HUES6 (cell line): Measurements from ENCODE around the gene SYDE2.
"Not testable (repeated sequence)": the region's sequence is repeated elsewhere in the genome, so short reads cannot be mapped to it uniquely, and the experiment has no call there.

ENCODE experiments used
- H3K27ac ChIP-seq: 2 replicates; pipeline ENCODE4 v1.7.0; 2013; ENCODE audit warnings: low read depth, mild to moderate bottlenecking, low read length, inconsistent platforms
- H3K27me3 ChIP-seq: 2 replicates; pipeline ENCODE4 v1.6.1; 2013; ENCODE audit warnings: low read length; ENCODE audit not compliant: control insufficient read depth, insufficient read depth
- H3K36me3 ChIP-seq: 2 replicates; pipeline ENCODE4 v1.6.1; 2013; ENCODE audit warnings: low read length; ENCODE audit not compliant: control insufficient read depth, insufficient read depth
- H3K4me1 ChIP-seq: 2 replicates; pipeline ENCODE4 v1.6.1; 2013; ENCODE audit warnings: low read length; ENCODE audit not compliant: control insufficient read depth, insufficient read depth
- H3K4me3 ChIP-seq: 2 replicates; pipeline ENCODE4 v1.5.1; 2013; ENCODE audit warnings: low read depth, low read length
- H3K9ac ChIP-seq: one replicate; pipeline ENCODE4 v1.6.1; 2013; ENCODE audit warnings: mild to moderate bottlenecking, low read length
- H3K9me3 ChIP-seq: 2 replicates; pipeline ENCODE4 v1.6.1; 2013; ENCODE audit warnings: low read depth, low read length; ENCODE audit not compliant: control insufficient read depth, insufficient read depth

SYDE2 gene, protein sequence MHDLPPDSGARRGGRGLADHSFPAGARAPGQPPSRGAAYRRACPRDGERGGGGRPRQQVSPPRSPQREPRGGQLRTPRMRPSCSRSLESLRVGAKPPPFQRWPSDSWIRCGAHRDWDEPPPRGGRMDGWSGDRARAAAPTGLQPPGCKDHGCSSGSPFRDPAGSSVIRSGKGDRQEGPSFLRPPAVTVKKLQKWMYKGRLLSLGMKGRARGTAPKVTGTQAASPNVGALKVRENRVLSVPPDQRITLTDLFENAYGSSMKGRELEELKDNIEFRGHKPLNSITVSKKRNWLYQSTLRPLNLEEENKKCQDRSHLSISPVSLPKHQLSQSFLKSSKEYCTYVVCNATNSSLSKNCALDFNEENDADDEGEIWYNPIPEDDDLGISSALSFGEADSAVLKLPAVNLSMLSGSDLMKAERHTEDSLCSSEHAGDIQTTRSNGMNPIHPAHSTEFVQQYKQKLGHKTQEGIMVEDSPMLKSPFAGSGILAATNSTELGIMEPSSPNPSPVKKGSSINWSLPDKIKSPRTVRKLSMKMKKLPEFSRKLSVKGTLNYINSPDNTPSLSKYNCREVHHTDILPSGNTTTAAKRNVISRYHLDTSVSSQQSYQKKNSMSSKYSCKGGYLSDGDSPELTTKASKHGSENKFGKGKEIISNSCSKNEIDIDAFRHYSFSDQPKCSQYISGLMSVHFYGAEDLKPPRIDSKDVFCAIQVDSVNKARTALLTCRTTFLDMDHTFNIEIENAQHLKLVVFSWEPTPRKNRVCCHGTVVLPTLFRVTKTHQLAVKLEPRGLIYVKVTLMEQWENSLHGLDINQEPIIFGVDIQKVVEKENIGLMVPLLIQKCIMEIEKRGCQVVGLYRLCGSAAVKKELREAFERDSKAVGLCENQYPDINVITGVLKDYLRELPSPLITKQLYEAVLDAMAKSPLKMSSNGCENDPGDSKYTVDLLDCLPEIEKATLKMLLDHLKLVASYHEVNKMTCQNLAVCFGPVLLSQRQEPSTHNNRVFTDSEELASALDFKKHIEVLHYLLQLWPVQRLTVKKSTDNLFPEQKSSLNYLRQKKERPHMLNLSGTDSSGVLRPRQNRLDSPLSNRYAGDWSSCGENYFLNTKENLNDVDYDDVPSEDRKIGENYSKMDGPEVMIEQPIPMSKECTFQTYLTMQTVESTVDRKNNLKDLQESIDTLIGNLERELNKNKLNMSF

GRCh38 chr1:85200463-85201339 lies at the start of gene SYDE2:
Gene SYDE2 (minus strand): TSS chr1:85201016. CDS start chr1:85200996, 20 bp downstream.
- H3K4me1 ChIP-seq = peaks cover 7% of the 10 kb centered on the region; the same call in 1 of the 2 replicates
- H3K9me3 ChIP-seq = no peaks in the 10 kb centered on the region
- peak within 1 kb of the TSS; percentile 94 for H3K27ac ChIP-seq
- H3K4me3 ChIP-seq = peak within 1 kb of the TSS; percentile 97
- peak within 1 kb of the TSS; percentile 85 for H3K9ac ChIP-seq
- H3K36me3 ChIP-seq = no peaks in the 10 kb centered on the region
- no peaks in the 10 kb centered on the region; the same call in 1 of the 2 replicates for H3K27me3 ChIP-seq

GRCh38 chr1:85249042-85249441 lies 48.2 kb upstream of the SYDE2 start:
- peaks cover 27% of the 10 kb centered on the region for H3K9me3 ChIP-seq

DNA sequence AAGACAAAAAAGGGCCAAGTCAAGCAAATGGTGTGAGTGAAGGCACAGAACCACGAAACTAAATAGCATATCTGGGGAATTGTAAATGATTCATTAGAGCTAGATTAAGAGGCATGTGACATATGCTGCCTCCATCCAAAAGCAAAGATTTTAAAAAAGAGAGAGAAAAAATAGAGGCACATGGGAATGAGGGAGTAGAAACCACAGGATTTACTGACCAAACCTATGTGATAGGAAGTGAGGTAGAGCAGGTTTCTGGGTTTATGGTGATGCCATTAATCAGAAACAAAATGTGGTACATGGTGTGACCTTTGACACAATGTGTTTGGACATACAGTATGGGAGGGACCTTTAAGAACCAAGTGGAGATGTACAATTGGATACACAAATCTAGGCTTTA lies 45.1 kb upstream of the SYDE2 start:
- Histone ChIP-seq H3K4me1 (peaks cover 8% of the 10 kb centered on the region; the same call in 1 of the 2 replicates), H3K9me3 (peaks cover 27% of the 10 kb centered on the region), H3K27me3 (no peaks in the 10 kb centered on the region), H3K27ac (no peak overlapping the region), H3K4me3 (no peak overlapping the region), H3K36me3 (peaks cover 10% of the 10 kb centered on the region; the same call in 1 of the 2 replicates), H3K9ac (no peak overlapping the region)

More at GRCh38 chr1:85249042-85249441, 48.2 kb upstream of the SYDE2 start:
- H3K4me3 ChIP-seq, H3K27me3 ChIP-seq, H3K4me1 ChIP-seq, H3K9ac ChIP-seq, H3K27ac ChIP-seq: not testable (repeated sequence)
- H3K36me3 ChIP-seq = peaks cover 41% of the 10 kb centered on the region

DNA sequence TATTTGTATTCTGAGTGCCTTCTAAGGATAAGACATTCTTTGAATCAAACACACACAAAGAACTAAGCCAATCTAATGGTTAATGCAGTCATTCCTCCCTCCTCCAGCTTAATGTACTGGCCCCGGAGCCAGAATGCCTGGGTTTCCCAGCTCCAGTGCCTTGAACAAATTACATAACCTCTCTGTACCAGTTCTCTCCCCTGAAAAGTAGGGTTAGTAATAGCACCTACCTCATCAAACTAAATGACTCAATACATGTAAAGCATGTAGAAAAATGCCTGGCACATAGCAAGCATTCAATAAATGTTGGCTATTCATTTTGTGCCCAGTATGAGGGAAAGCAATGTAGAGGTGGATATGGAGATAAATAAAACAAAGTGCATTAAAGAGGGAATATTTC lies 44.6 kb upstream of the SYDE2 start:
- Histone ChIP-seq H3K9me3 (peaks cover 25% of the 10 kb centered on the region), H3K36me3 (peaks cover 6% of the 10 kb centered on the region; the same call in 1 of the 2 replicates), H3K27ac (no peak overlapping the region), H3K4me1 (peaks cover 10% of the 10 kb centered on the region; the same call in 1 of the 2 replicates), H3K27me3 (no peaks in the 10 kb centered on the region), H3K9ac (no peak overlapping the region), H3K4me3 (no peak overlapping the region)

DNA sequence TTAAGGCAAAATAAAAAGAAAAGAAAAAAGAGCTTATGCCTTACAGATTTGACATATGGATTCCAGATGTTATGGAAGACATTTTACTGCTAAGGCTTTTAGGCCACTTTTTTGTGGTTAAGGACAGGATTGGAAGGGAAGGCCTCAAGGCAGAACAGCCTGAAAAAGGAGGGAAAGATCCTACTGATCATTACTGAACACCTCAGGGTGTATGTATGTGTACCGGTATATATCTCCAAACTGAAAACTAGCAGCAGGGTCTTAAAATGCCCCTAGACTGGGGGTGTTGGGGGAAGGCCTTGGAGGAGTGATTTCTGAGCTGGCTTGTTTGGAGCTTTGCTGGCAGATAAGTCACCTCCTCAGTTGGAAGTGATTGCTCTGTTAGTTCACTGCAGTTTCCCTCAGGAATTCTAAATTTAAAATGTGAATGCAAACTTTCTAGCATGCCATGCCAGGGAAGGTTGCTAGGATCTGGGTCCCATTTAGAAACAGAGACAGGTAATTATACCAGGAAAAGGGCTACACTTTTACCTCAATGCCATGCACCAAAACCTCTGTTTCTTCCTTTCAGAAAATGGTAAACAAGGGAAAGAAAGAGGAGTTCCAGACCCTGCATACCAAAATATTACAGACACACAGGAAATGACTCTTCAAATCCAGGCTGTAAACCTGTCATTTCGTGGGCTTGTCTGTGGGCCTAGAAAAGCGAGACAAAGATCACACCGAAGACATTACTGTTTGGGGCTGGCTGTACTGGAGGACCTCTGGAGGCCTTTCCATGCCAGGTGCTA lies 43.6 kb upstream of the SYDE2 start:
- H3K4me3 ChIP-seq = no peak overlapping the region
- H3K4me1 ChIP-seq = peaks cover 11% of the 10 kb centered on the region; the same call in 1 of the 2 replicates
- no peak overlapping the region for H3K9ac ChIP-seq
- no peaks in the 10 kb centered on the region for H3K27me3 ChIP-seq
- no peak overlapping the region for H3K27ac ChIP-seq
- H3K36me3 ChIP-seq = no peaks in the 10 kb centered on the region
- peaks cover 15% of the 10 kb centered on the region for H3K9me3 ChIP-seq

GRCh38 chr1:85243372-85243771 lies 42.6 kb upstream of the SYDE2 start:
- H3K4me1 ChIP-seq = peaks cover 11% of the 10 kb centered on the region; the same call in 1 of the 2 replicates
- no peak overlapping the region for H3K4me3 ChIP-seq
- H3K9ac ChIP-seq = no peak overlapping the region
- H3K9me3 ChIP-seq = peaks cover 6% of the 10 kb centered on the region; the same call in 1 of the 2 replicates
- H3K27me3 ChIP-seq = no peaks in the 10 kb centered on the region
- H3K36me3 ChIP-seq = no peaks in the 10 kb centered on the region
- no peak overlapping the region for H3K27ac ChIP-seq

DNA sequence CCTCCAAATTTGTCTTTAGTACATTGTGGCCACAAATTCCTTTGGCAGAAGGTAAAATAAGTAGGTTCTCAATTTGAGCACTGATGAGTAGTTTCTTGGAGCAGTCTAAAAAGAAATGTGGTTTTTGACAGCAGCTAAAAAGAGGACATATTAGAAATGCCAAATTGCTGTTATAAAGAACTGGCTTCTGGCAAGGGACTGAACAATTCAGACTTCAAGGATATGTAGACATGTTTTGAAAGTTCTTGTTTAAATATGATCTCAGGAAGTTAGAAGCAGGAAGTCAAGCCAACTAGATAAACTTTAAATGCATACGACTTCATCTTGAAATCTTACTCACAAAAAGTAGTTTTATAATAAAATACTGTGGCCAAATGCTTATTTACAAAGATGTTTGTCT lies 39.8 kb upstream of the SYDE2 start:
- Histone ChIP-seq H3K9me3 (no peaks in the 10 kb centered on the region), H3K9ac (no peak overlapping the region), H3K27me3 (no peaks in the 10 kb centered on the region), H3K4me1 (peaks cover 11% of the 10 kb centered on the region; the same call in 1 of the 2 replicates), H3K36me3 (no peaks in the 10 kb centered on the region), H3K27ac (no peak overlapping the region), H3K4me3 (no peak overlapping the region)

DNA sequence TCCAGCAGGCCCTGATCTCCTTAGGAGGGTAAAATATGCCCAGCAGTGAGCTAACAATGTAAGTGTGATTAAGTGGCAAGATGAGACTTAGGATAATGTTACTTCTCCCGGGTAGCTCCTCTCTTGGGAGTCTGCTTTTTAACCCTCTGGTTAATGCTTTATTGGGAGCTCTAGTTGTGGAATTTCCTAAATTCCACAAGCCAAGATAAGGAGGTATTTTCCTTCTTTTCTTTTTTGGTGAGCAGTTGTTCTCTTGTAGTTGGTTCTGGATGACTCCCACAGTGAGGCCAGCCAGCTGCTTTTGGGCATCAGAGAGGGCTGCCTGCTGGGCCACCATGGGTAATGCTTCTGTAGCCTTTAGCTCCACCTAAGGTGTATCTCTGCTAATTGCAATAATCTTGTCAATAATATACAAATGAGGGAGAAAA lies 39.4 kb upstream of the SYDE2 start:
- no peak overlapping the region for H3K9ac ChIP-seq
- no peaks in the 10 kb centered on the region for H3K9me3 ChIP-seq
- H3K4me1 ChIP-seq = peaks cover 11% of the 10 kb centered on the region; the same call in 1 of the 2 replicates
- no peak overlapping the region for H3K4me3 ChIP-seq
- no peaks in the 10 kb centered on the region for H3K27me3 ChIP-seq
- no peak overlapping the region for H3K27ac ChIP-seq
- no peaks in the 10 kb centered on the region for H3K36me3 ChIP-seq

DNA sequence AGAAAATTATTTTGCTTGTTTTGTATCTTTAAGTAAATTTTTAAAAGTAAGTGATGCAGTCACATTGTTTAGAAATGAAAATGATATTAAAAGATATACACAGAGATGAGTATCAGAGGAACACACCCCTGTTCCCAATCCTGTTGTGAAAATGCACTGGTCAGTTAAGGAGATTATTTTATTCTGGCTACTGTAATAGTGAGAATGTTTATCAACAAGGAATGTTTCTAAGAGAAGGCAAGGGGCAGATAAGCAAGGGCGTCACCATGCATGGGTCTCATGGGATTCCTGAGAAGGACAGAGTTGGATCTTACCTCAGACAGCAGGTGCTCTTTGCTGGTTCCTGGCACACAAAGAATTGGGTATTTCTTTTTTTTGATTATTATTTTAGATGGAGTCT lies 36.8 kb upstream of the SYDE2 start:
- Histone ChIP-seq H3K9me3 (no peaks in the 10 kb centered on the region), H3K4me1 (0 out of 2 replicates have a peak, but pooled peaks cover 3% of the 10 kb centered on the region), H3K27ac (no peak overlapping the region)

More for the DNA sequence above, 36.8 kb upstream of the SYDE2 start:
- Histone ChIP-seq H3K27me3 (no peaks in the 10 kb centered on the region), H3K36me3 (no peaks in the 10 kb centered on the region), H3K9ac (no peak overlapping the region), H3K4me3 (no peak overlapping the region)
